Measurements from ENCODE around the gene PCDHB4. TPM values are rescaled to one million over a fixed set of nuclear protein-coding genes. Genes with fewer than 3 reads are reported as not detected.
"Not testable (repeated sequence)": the region's sequence is repeated elsewhere in the genome, so short reads cannot be mapped to it uniquely, and the experiment has no call there.

The PCDHB4 gene
- total and polyA plus RNA-seq, 12 donors = 0.51 to 3.3 (median 2.2) TPM

DNA sequence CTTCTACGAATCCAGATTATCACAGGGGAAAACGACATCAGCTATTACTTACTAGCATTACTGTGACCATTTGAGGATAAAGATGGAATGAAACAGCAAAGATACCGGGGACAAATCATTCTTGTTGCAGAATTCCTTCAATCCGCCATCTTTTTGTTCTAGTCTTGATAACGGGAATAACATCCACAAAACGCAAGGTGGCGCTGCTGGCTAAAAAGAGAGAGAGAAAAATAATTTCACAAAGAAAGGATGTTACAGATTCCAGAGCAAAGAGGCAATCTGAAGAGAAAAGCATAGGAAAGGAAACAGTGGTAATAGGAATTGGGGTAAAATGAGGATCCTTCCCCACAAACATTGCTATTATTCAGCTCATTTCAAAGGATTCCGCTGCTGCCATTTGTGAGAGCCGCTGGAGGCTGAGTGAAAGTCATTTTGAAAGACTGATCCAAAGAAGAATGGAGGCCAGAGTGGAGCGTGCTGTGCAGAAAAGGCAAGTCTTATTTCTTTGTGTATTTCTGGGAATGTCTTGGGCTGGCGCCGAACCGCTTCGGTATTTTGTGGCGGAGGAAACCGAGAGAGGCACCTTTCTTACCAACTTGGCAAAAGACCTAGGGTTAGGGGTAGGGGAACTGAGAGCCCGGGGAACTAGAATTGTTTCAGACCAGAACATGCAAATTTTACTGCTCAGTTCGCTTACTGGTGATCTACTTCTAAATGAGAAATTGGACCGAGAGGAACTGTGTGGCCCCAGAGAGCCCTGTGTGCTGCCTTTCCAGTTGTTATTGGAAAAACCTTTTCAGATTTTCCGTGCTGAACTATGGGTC lies 51.0 kb downstream of the PCDHB4 start, which contains the start of gene PCDHB7:
Gene PCDHB7 (plus strand): TSS at position 264 of the 824 bp plus-strand sequence. CDS start 192 bp downstream, at position 456.
- TF ChIP-seq, protein P1, sequence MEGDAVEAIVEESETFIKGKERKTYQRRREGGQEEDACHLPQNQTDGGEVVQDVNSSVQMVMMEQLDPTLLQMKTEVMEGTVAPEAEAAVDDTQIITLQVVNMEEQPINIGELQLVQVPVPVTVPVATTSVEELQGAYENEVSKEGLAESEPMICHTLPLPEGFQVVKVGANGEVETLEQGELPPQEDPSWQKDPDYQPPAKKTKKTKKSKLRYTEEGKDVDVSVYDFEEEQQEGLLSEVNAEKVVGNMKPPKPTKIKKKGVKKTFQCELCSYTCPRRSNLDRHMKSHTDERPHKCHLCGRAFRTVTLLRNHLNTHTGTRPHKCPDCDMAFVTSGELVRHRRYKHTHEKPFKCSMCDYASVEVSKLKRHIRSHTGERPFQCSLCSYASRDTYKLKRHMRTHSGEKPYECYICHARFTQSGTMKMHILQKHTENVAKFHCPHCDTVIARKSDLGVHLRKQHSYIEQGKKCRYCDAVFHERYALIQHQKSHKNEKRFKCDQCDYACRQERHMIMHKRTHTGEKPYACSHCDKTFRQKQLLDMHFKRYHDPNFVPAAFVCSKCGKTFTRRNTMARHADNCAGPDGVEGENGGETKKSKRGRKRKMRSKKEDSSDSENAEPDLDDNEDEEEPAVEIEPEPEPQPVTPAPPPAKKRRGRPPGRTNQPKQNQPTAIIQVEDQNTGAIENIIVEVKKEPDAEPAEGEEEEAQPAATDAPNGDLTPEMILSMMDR (IDR thresholded peaks at IDR 0.05) = peak in 8 of 9 donors; percentile 22 to 62 (median 48)
- ATAC-seq (no peak), DNase-seq (peak in 1 of 2 donors; percentile 40)
- Histone ChIP-seq H3K4me1 (no peaks in the 10 kb centered on the region), H3K27ac (no peak within 1 kb of the TSS), H3K9me3 (peaks cover 0 to 58% (median 0%) of the 10 kb centered on the region in 11 donors), H3K27me3 (peaks cover 0 to 76% (median 37%) of the 10 kb centered on the region in 7 donors), H3K4me3 (peak within 1 kb of the TSS in 8 of 10 donors; percentile 6 to 43 (median 32)), H3K36me3 (no peaks in the 10 kb centered on the region)
- intact Hi-C loops (cut with DNase I) = no loop called here
- WGBS, 2 donors = 28 to 30% methylated on average over 20 of the region's 20 CpGs

GRCh38 chr5:141174291-141175104 lies 52.9 kb downstream of the PCDHB4 start:
- peaks cover 0 to 73% (median 46%) of the 10 kb centered on the region in 7 donors for H3K27me3 ChIP-seq
- intact Hi-C loops (cut with DNase I); ATAC-seq; H3K27ac ChIP-seq; DNase-seq; H3K36me3 ChIP-seq; H3K4me1 ChIP-seq; H3K4me3 ChIP-seq: not testable (repeated sequence)
- 34 to 39% methylated on average over 55 to 79 of the region's 79 CpGs for WGBS, 2 donors
- peaks cover 0 to 62% (median 0%) of the 10 kb centered on the region in 11 donors for H3K9me3 ChIP-seq

Other genes with a start within 250 kb of the PCDHB4 start
- under 1 TPM in 1 of 10 donors, not detected in 9; 0.11 TPM for gene PCDHA12, start 246.5 kb upstream of the PCDHB4 start, total RNA-seq
- gene PCDHA12, start 246.5 kb upstream of the PCDHB4 start, polyA plus RNA-seq = under 1 TPM in 1 of 2 donors, not detected in 1; 0.01 TPM
- gene PCDHA13, start 239.7 kb upstream of the PCDHB4 start, total RNA-seq = not detected
- not detected for gene PCDHA13, start 239.7 kb upstream of the PCDHB4 start, polyA plus RNA-seq
- gene PCDHAC1, start 195.5 kb upstream of the PCDHB4 start, total RNA-seq = under 1 TPM in 6 of 10 donors, not detected in 4; 0.05 to 0.18 (median 0.09) TPM
- gene PCDHAC1, start 195.5 kb upstream of the PCDHB4 start, polyA plus RNA-seq = not detected
- 1 to 10 TPM in 2 of 10 donors, under 1 TPM in 7, not detected in 1; 0.12 to 1.6 (median 0.34) TPM for gene PCDHAC2, start 155.3 kb upstream of the PCDHB4 start, total RNA-seq
- under 1 TPM in 1 of 2 donors, not detected in 1; 0.04 TPM for gene PCDHAC2, start 155.3 kb upstream of the PCDHB4 start, polyA plus RNA-seq
- not detected for gene PCDHB1, start 70.4 kb upstream of the PCDHB4 start, total RNA-seq
- not detected for gene PCDHB1, start 70.4 kb upstream of the PCDHB4 start, polyA plus RNA-seq
- 1 to 10 TPM in 8 of 10 donors, under 1 TPM in 2; 0.87 to 3.8 (median 2.2) TPM for gene PCDHB2, start 27.2 kb upstream of the PCDHB4 start, total RNA-seq
- under 1 TPM; 0.58 to 0.59 TPM for gene PCDHB2, start 27.2 kb upstream of the PCDHB4 start, polyA plus RNA-seq
- 1 to 10 TPM in 6 of 10 donors, under 1 TPM in 4; 0.40 to 2.0 (median 1.1) TPM for gene PCDHB3, start 21.3 kb upstream of the PCDHB4 start, total RNA-seq
- gene PCDHB3, start 21.3 kb upstream of the PCDHB4 start, polyA plus RNA-seq = under 1 TPM; 0.29 to 0.37 TPM
- 1 to 10 TPM; 2.4 to 7.4 (median 4.6) TPM for gene PCDHB5, start 13.4 kb downstream of the PCDHB4 start, total RNA-seq
- gene PCDHB5, start 13.4 kb downstream of the PCDHB4 start, polyA plus RNA-seq = 1 to 10 TPM in 1 of 2 donors, under 1 TPM in 1; 0.73 to 1.2 TPM
- gene PCDHB6, start 28.2 kb downstream of the PCDHB4 start, total RNA-seq = under 1 TPM; 0.21 to 0.68 (median 0.44) TPM
- under 1 TPM; 0.16 to 0.51 TPM for gene PCDHB6, start 28.2 kb downstream of the PCDHB4 start, polyA plus RNA-seq
- 1 to 10 TPM in 3 of 10 donors, under 1 TPM in 7; 0.17 to 1.2 (median 0.76) TPM for gene PCDHB7, start 50.8 kb downstream of the PCDHB4 start, total RNA-seq
- gene PCDHB7, start 50.8 kb downstream of the PCDHB4 start, polyA plus RNA-seq = under 1 TPM; 0.22 to 0.35 TPM
- gene PCDHB8, start 56.0 kb downstream of the PCDHB4 start, total RNA-seq = 1 to 10 TPM in 8 of 10 donors, under 1 TPM in 2; 0.60 to 5.8 (median 2.0) TPM
- gene PCDHB8, start 56.0 kb downstream of the PCDHB4 start, polyA plus RNA-seq = under 1 TPM; 0.29 to 0.46 TPM
- 1 to 10 TPM in 9 of 10 donors, under 1 TPM in 1; 0.98 to 3.7 (median 2.1) TPM for gene PCDHB16, start 60.6 kb downstream of the PCDHB4 start, total RNA-seq
- 1 to 10 TPM in 1 of 2 donors, under 1 TPM in 1; 0.62 to 1.4 TPM for gene PCDHB16, start 60.6 kb downstream of the PCDHB4 start, polyA plus RNA-seq
- 1 to 10 TPM in 5 of 10 donors, under 1 TPM in 5; 0.34 to 3.4 (median 1.1) TPM for gene PCDHB9, start 65.3 kb downstream of the PCDHB4 start, total RNA-seq
- under 1 TPM; 0.25 to 0.59 TPM for gene PCDHB9, start 65.3 kb downstream of the PCDHB4 start, polyA plus RNA-seq
- gene PCDHB10, start 70.5 kb downstream of the PCDHB4 start, total RNA-seq = 1 to 10 TPM in 3 of 10 donors, under 1 TPM in 7; 0.28 to 1.3 (median 0.68) TPM
- gene PCDHB10, start 70.5 kb downstream of the PCDHB4 start, polyA plus RNA-seq = under 1 TPM; 0.42 to 0.59 TPM
- 1 to 10 TPM in 7 of 10 donors, under 1 TPM in 3; 0.64 to 2.8 (median 1.4) TPM for gene PCDHB11, start 77.8 kb downstream of the PCDHB4 start, total RNA-seq
- gene PCDHB11, start 77.8 kb downstream of the PCDHB4 start, polyA plus RNA-seq = under 1 TPM; 0.26 to 0.37 TPM
- 1 to 10 TPM in 6 of 10 donors, under 1 TPM in 4; 0.79 to 1.7 (median 1.1) TPM for gene PCDHB12, start 86.9 kb downstream of the PCDHB4 start, total RNA-seq
- gene PCDHB12, start 86.9 kb downstream of the PCDHB4 start, polyA plus RNA-seq = under 1 TPM; 0.51 to 0.58 TPM
- gene PCDHB13, start 92.1 kb downstream of the PCDHB4 start, total RNA-seq = 1 to 10 TPM; 2.7 to 5.4 (median 3.6) TPM
- gene PCDHB13, start 92.1 kb downstream of the PCDHB4 start, polyA plus RNA-seq = 1 to 10 TPM; 1.0 to 1.3 TPM
- 1 to 10 TPM; 1.4 to 9.0 (median 4.2) TPM for gene PCDHB14, start 101.5 kb downstream of the PCDHB4 start, total RNA-seq
- 1 to 10 TPM; 1.2 to 2.2 TPM for gene PCDHB14, start 101.5 kb downstream of the PCDHB4 start, polyA plus RNA-seq
- 10 to 100 TPM in 2 of 10 donors, 1 to 10 TPM in 8; 3.3 to 10.5 (median 5.2) TPM for gene PCDHB15, start 123.6 kb downstream of the PCDHB4 start, total RNA-seq
- 1 to 10 TPM; 2.3 to 3.4 TPM for gene PCDHB15, start 123.6 kb downstream of the PCDHB4 start, polyA plus RNA-seq
- gene SLC25A2, start 182.2 kb downstream of the PCDHB4 start, total RNA-seq = under 1 TPM in 2 of 10 donors, not detected in 8; 0.28 TPM
- gene SLC25A2, start 182.2 kb downstream of the PCDHB4 start, polyA plus RNA-seq = under 1 TPM in 1 of 2 donors, not detected in 1; 0.22 TPM
- gene TAF7, start 199.0 kb downstream of the PCDHB4 start, total RNA-seq = 100 to 1,000 TPM in 8 of 10 donors, 10 to 100 TPM in 2; 93.4 to 111 (median 107) TPM
- 10 to 100 TPM; 33.1 to 89.9 TPM for gene TAF7, start 199.0 kb downstream of the PCDHB4 start, polyA plus RNA-seq
- 1 to 10 TPM; 2.1 to 5.0 (median 2.8) TPM for gene PCDHGA1, start 208.7 kb downstream of the PCDHB4 start, total RNA-seq
- gene PCDHGA1, start 208.7 kb downstream of the PCDHB4 start, polyA plus RNA-seq = 1 to 10 TPM in 1 of 2 donors, under 1 TPM in 1; 0.57 to 1.5 TPM
- 10 to 100 TPM in 6 of 10 donors, 1 to 10 TPM in 4; 7.0 to 15.3 (median 12.2) TPM for gene PCDHGA2, start 216.9 kb downstream of the PCDHB4 start, total RNA-seq
- 1 to 10 TPM; 1.6 to 2.0 TPM for gene PCDHGA2, start 216.9 kb downstream of the PCDHB4 start, polyA plus RNA-seq
- gene PCDHGA3, start 222.0 kb downstream of the PCDHB4 start, total RNA-seq = 10 to 100 TPM; 10.0 to 21.0 (median 15.2) TPM
- gene PCDHGA3, start 222.0 kb downstream of the PCDHB4 start, polyA plus RNA-seq = 1 to 10 TPM; 1.3 to 7.5 TPM
- gene PCDHGB1, start 228.3 kb downstream of the PCDHB4 start, total RNA-seq = 10 to 100 TPM in 3 of 10 donors, 1 to 10 TPM in 7; 5.2 to 13.2 (median 9.0) TPM
- 1 to 10 TPM in 1 of 2 donors, under 1 TPM in 1; 0.19 to 7.2 TPM for gene PCDHGB1, start 228.3 kb downstream of the PCDHB4 start, polyA plus RNA-seq
- 10 to 100 TPM in 8 of 10 donors, 1 to 10 TPM in 2; 7.4 to 16.0 (median 10.5) TPM for gene PCDHGA4, start 233.2 kb downstream of the PCDHB4 start, total RNA-seq
- 1 to 10 TPM in 1 of 2 donors, under 1 TPM in 1; 0.70 to 4.8 TPM for gene PCDHGA4, start 233.2 kb downstream of the PCDHB4 start, polyA plus RNA-seq
- gene PCDHGB2, start 238.2 kb downstream of the PCDHB4 start, total RNA-seq = 10 to 100 TPM in 7 of 10 donors, 1 to 10 TPM in 3; 8.2 to 17.0 (median 11.5) TPM
- 1 to 10 TPM in 1 of 2 donors, under 1 TPM in 1; 0.64 to 5.2 TPM for gene PCDHGB2, start 238.2 kb downstream of the PCDHB4 start, polyA plus RNA-seq
- gene PCDHGA5, start 242.3 kb downstream of the PCDHB4 start, total RNA-seq = 1 to 10 TPM; 5.5 to 9.7 (median 7.1) TPM
- 1 to 10 TPM in 1 of 2 donors, under 1 TPM in 1; 0.59 to 5.3 TPM for gene PCDHGA5, start 242.3 kb downstream of the PCDHB4 start, polyA plus RNA-seq
- 10 to 100 TPM in 3 of 10 donors, 1 to 10 TPM in 7; 7.0 to 14.0 (median 9.3) TPM for gene PCDHGB3, start 248.4 kb downstream of the PCDHB4 start, total RNA-seq
- 1 to 10 TPM in 1 of 2 donors, under 1 TPM in 1; 0.39 to 5.1 TPM for gene PCDHGB3, start 248.4 kb downstream of the PCDHB4 start, polyA plus RNA-seq

All from heart right ventricle (tissue), 16 donors.